ENCODE data around the gene TMIE. TPM values are rescaled to one million over a fixed set of nuclear protein-coding genes. Genes with fewer than 3 reads are reported as not detected.
A peak's percentile ranks its signal among the peaks of the same experiment; 100 is the strongest.

The TMIE gene
- total and polyA plus RNA-seq, 2 of the 8 experiments (the other 6 are each of a cell fraction or from before 2014, with no cell fraction given) = 0.45 to 0.67 TPM

- H3K14ac ChIP-seq (ENCODE audit: insufficient read length) = no peak overlapping the region
- no peaks in the 10 kb centered on the region for H3K79me1 ChIP-seq (ENCODE audit: low read depth, low read length)
- H3K36me3 ChIP-seq (ENCODE audit: control insufficient read depth in 2 of 4, insufficient read depth in 4 of 4, low read length in 3 of 4) = no peaks in the 10 kb centered on the region
- H3K56ac ChIP-seq (replicated peaks; ENCODE audit: insufficient read length, low read depth, low read length) = no peak overlapping the region
- CTCF ChIA-PET (ENCODE audit: partially characterized antibody) = interaction anchor here (0.6 to 10.3 kb wide), 3 partner anchors 11 to 208 kb away, joined by 3 to 64 read pairs (median 3); partner anchors contain the start of gene ALS2CL
- POLR2A ChIA-PET (ENCODE audit: partially characterized antibody) = interaction anchor here (0.7 kb wide), 1 partner anchor 175 kb away, joined by 3 read pairs; no protein-coding TSS in a partner anchor
- FAIRE-seq (no peak), DNase-seq (ENCODE audit: low read depth in 1 of 2, low spot score in 2 of 2) (no peak)
- TF ChIP-seq CEBPB (IDR thresholded peaks at IDR 0.05; ENCODE audit: low read depth, low read length) = no peak
- peak; percentile 91 for TF ChIP-seq E2F6 (IDR thresholded peaks at IDR 0.05)
- no peak for TF ChIP-seq SIX5 (IDR thresholded peaks at IDR 0.05; ENCODE audit: low read depth, low read length)
- no peak overlapping the region for H4K8ac ChIP-seq (ENCODE audit: extremely low read depth, insufficient read depth, low read length)
- H4K5ac ChIP-seq (ENCODE audit: insufficient read length, low read depth, low read length) = no peak overlapping the region
- H3K4me2 ChIP-seq (ENCODE audit: insufficient read depth in 1 of 2, low read depth in 2 of 2, low read length in 2 of 2) = no peak overlapping the region
- H2AFZ ChIP-seq (ENCODE audit: low read length) = no peak overlapping the region
- no peak overlapping the region for H2BK15ac ChIP-seq (ENCODE audit: low read length)
- H3K27me3 ChIP-seq (replicated peaks in 1 of 4; ENCODE audit: control insufficient read depth in 3 of 4, extremely low read depth in 1 of 4, insufficient read depth in 3 of 4, low read length in 3 of 4) = no peaks in the 10 kb centered on the region
- no peak overlapping the region for H4K91ac ChIP-seq (replicated peaks; ENCODE audit: insufficient read length, low read length)
- no peak overlapping the region for H3K4ac ChIP-seq (replicated peaks; ENCODE audit: insufficient read length, low read depth, low read length)
- no peak overlapping the region for H3K9ac ChIP-seq (replicated peaks in 1 of 4; ENCODE audit: extremely low read depth in 1 of 4, low read depth in 3 of 4, low read length in 3 of 4)
- H2BK20ac ChIP-seq (ENCODE audit: low read length) = no peak overlapping the region
- 93% methylated on average over 6 of the region's 6 CpGs; no CpG with 5 or more reads in 1 of the 2 experiments for WGBS, 2 experiments (ENCODE audit: extremely low coverage in 1 of 2, insufficient coverage in 1 of 2, insufficient read length in 1 of 2, insufficient replicate concordance in 2 of 2, low coverage in 1 of 2, low lambda C conversion rate in 2 of 2, missing lambda C conversion rate in 1 of 2)
- no peak overlapping the region for H2AK5ac ChIP-seq (ENCODE audit: low read depth, low read length)
- no peaks in the 10 kb centered on the region for H3K79me2 ChIP-seq (ENCODE audit: control insufficient read depth in 1 of 2, insufficient read depth in 2 of 2, low read length in 2 of 2)
- H3K4me3 ChIP-seq (ENCODE audit: extremely low read depth in 1 of 4, insufficient read depth in 2 of 4, low read depth in 3 of 4, low read length in 4 of 4) = no peak overlapping the region
- no peak overlapping the region for H3K18ac ChIP-seq (ENCODE audit: extremely low read depth, low read length)
- peaks cover 0 to 3% (median 0%) of the 10 kb centered on the region in 4 experiments; a peak in 1 of 7 replicates for H3K4me1 ChIP-seq (replicated peaks in 1 of 4; ENCODE audit: control insufficient read depth in 3 of 4, insufficient read depth in 4 of 4, low read length in 3 of 4)
- H2BK5ac ChIP-seq (ENCODE audit: low read depth, low read length) = no peak overlapping the region
- H2BK12ac ChIP-seq (ENCODE audit: low read depth, low read length) = no peak overlapping the region
- H3K9me3 ChIP-seq (ENCODE audit: insufficient read depth in 2 of 2, low read depth in 1 of 2, low read length in 1 of 2) = no peaks in the 10 kb centered on the region
- H3K27ac ChIP-seq (ENCODE audit: low read depth, low read length) = no peak overlapping the region
- no peak overlapping the region for H3K23ac ChIP-seq (ENCODE audit: insufficient read length)
- no peaks in the 10 kb centered on the region for H3K23me2 ChIP-seq (ENCODE audit: low read depth, low read length)
- no peak overlapping the region for H2BK120ac ChIP-seq (replicated peaks; ENCODE audit: low read depth, low read length)
- peaks cover 0 to 1% of the 10 kb centered on the region in 2 experiments for H4K20me1 ChIP-seq (replicated peaks in 1 of 2; ENCODE audit: control insufficient read depth in 1 of 2, insufficient read depth in 2 of 2, low read length in 2 of 2)
Observed at GRCh38 chr3:46678280-46678679, 22.9 kb upstream of the TMIE start.
